Posterior vena cava (tissue), 2 donors: ENCODE measurements around the gene SUSD3. TPM values are rescaled to one million over a fixed set of nuclear protein-coding genes. Genes with fewer than 3 reads are reported as not detected.

Experiments used
- DNase-seq: peaks from one replicate; pipeline ENCODE4 v3.0.0-alpha.2; 2020; ENCODE audit warnings: low spot score
- intact Hi-C, 2 donors: fragments of 100-400 bp; cut with DNase I; formaldehyde crosslinking; loops; one replicate each; pipeline versions ENCODE4 v1.14.1 to v1.14.2; 2022 to 2023
- total RNA-seq, 2 donors: library from RNA; stranded (reverse); fragmentation: NEBNext Ultra II Directional; extraction: Animal tissue kit (Norgen Biotek cat#: 25700); gene quantifications; one replicate each; pipeline ENCODE4 v1.2.1, GENCODE V29; 2021
- donor health status: DM: yes; HTN: yes; CAD: no.
- donor health status: DM: yes; HTN: yes; CAD: no.

The SUSD3 gene
- total RNA-seq, 2 donors from 2014 or later = 1.4 to 5.2 TPM

DNA sequence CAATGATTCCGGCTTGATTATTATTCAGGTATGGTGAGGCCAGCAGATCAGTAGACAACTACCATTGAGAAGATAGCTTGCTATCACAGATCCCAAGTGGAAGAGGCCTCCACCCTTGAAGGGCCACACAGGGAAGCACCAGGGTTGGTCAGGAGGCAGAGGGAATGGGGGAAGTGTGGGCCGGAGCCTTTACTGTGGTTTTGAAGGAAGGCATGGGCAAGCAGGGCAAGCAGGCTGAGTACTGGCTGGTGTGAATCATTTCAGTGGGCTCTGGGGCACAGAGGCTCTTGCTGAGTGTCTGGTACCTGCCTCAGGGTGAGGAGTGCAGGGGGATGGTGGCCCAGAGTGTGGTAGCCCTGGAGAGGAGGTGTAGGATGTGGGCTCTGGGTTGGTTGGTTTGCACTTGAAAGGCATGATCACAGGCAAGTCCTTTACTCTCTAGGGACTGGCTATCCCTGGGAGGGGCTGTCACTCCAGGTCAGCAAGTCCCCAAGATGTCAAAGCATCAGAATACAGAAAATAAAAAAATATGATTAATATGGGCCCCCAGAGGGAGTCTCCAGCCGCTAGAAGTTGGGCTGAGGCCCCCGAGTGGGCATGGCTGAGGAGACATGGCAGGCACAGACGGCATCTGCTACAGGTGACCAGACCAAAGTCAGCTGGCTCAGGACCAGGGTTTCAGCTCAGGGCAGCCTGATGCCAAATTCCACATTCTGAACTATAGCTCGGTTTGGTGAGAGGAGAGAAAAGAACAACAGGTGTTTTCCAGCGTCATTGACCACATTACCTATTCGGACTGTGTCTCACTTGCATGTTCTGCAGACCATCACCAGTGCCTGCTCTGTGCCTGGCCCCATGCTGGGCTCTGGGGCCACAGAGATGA is 9.7 kb upstream of the SUSD3 start:
- intact Hi-C loops = no loop called here

DNA sequence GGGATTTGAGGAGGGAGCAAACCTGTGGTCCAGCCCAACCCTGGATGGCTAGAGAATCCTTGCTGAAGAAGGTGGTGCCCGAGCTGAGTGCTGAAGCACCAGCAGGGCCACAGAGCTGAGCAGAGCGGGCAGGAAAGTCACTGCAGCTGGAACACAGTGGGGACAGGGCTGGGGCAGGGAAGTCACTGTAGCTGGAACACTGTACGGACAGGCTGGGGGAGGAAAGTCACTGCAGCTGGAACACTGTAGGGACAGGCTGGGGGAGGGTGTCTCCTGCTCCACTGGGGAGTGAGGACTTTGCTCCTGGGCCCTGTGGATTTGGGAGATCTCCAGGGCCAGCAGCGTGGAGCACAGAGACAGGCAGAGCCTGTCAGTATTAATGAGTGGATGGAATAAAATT is 9.0 kb upstream of the SUSD3 start:
- intact Hi-C loops = no loop called here

More for the DNA sequence above, 9.7 kb upstream of the SUSD3 start:
- DNase-seq = peak; percentile 48

DNA sequence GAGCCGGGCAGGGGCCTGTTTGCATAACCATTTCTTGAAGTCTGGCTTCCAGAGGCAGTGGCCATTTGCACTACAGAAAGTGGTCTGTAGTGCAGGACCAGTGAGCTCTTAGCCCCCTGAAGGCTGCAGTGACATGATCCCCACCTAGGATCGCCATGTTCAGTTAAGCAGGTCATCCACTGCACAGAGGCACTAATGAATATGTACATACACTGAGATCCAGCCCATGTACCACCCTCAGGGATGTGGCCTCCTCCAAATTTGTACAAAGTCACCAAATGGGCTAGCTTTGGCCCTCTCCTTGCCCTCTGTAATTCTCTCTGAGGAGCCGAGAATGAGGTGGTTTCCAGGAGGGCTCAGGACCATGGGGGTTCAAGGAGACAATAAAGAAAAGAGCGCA is 8.3 kb upstream of the SUSD3 start:
- peak; percentile 13 for DNase-seq
- intact Hi-C loops = no loop called here

More for the DNA sequence above, 9.0 kb upstream of the SUSD3 start:
- DNase-seq = peak; percentile 44

DNA sequence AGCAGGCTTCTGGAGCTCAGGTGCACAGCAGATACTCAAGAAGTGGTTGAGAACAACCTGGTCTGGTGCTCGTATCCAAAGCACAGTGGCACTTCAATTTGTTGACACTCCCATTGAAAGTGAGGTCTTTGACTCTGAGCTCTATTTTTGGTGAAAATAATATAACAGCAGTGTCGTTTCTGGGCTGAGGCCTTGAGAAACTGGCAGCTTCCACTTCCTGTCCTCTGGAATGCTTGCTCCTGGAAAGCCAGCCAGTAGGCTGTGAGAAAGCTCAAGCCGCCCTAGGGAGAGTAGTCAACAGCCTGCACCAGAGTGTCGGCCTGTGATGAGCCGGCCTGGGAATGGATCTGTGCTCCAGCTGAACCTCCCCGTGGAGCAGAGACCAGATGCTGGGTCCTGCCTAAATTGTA is 6.8 kb upstream of the SUSD3 start:
- intact Hi-C loops = no loop called here
- DNase-seq = peak; percentile 85

DNA sequence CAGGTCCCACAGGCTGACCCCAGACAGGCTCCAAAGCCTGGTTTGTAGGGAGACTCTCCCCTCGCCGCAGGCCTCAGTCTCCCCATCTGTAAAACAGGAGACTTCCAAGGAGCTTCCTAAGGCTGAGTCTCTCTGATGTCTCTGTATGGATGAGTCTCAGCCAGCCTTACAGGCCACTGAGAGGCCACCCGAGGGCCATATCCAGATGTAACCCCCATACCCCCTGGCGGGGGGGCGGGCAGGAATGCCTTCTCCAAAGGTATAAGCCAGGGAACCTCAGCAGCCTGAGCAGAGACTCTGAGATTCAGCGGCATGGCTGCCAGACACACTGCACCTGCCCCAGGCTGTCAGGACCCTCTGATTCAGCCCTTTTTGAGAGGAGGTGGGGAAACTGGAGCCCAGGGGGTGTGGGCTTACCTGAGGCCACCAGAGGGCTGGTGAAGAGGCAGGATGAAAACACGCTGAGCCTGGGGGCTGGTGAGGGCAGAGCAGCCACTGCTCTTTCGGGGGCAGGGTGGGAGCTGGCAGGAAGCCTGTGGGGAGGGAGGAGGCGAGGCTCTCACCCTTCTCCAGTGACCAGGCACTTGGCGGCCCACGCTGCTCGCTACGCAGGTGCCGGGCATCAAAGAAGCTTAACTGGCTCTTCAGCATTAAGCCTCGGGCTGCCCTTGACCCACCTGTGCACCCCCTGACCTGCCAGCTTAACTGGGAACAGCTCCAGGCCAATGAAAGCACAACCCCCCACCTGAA is 5.5 kb upstream of the SUSD3 start:
- intact Hi-C loops = no loop called here
- DNase-seq = peak; percentile 76

DNA sequence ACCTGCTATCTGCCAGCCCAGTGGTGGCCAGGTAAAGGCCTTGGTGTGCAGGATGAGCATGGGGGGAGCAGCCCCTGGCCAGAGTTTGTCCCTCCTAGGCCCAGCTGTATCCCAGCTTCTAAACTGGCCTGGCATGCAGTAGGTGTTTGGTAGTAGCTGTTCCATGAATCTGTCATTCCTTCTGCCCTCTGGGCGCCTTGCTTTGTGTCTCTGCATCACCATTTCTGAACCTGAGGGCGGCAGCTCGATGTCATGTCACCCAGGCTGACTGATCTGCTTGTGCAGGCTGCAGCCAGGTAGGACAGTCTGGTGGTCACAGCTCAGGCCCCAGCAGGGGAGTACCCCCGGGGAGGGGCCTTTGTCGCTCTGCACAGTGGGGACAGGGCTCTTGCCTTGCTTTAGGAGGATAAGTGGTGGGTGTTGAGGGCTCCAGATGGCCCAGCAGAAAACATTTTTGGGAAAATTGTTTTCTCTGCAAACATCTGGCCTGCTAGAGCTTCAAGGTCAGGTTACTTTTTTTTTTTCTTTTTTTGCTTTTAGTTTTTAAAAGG is 4.6 kb upstream of the SUSD3 start:
- DNase-seq = peak; percentile 2
- intact Hi-C loops = no loop called here

DNA sequence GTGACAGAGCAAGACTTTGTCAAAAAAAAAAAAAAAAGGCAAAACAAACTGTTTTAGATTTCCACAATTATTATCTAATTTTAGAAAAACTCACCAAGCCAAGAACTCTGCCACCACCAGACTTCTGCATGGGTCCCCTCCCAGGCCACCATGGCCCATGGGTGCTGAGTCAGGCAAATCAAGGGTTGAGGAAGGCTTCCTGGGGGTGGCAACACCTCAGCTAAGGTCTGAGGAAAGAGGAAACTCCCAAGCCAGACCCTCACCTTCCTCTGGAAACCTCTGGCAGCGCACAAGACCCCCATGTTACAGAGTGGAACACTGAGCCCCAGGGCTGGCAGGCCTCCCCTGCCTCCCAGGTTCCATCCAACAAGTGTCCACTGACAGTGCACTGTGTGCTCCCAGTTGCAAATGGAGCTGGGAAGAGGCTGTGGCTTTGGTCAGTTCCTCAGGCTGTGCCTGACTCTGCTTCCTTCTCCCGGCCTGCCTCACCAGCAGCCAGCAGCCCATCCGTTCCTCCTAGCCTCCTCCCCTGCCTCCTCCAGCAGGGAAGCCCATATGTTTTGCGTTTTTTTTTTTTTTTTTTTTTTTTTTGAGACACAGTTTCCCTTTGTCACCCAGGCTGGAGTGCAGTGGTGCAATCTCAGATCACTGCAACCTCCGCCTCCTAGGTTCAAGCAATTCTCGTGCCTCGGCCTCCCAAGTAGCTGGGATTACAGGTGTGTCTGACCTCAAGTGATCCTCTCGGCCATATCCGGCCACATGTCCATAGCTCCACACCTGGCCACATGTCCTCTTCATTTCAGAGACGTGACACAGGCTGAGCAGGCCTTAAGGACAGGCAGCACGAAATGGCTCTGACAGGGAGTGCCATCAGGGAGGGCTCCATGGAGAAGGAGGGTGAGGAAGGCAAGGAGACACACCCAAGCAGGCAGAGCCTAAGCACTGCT is 3.5 kb upstream of the SUSD3 start:
- intact Hi-C loops = no loop called here
- DNase-seq = peak; percentile 78

DNA sequence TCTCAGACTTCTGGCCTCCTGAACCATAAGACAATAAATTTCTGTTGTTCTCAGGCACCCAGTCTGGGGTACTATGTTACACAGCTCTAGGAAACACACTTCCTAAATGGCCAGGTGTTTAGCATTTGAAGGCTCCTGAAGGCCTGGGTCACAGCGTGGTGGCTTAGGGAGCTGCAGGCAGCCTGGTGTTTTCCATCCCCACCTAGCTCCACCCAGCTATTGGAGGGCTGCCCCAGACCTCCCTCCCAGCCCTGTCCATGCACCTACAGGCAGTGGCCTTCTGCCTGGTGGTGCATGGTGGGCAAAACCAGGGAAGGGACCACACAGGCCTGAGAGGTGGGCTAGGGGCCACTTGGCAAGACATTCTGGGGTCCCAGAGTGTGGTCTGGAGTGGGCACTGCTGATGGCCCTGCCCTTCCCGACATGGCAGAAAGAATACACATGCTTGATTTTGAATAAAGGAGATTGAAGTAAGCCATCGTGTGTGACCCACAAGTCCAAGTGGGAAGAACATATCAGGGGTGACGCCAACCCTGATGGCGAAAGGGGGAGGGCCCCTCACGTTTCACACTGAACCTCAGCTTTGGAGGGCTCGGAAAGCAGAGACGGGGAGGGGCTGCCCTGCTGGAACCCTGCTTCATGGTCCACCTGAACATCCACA is 1.3 kb upstream of the SUSD3 start:
- intact Hi-C loops = no loop called here

DNA sequence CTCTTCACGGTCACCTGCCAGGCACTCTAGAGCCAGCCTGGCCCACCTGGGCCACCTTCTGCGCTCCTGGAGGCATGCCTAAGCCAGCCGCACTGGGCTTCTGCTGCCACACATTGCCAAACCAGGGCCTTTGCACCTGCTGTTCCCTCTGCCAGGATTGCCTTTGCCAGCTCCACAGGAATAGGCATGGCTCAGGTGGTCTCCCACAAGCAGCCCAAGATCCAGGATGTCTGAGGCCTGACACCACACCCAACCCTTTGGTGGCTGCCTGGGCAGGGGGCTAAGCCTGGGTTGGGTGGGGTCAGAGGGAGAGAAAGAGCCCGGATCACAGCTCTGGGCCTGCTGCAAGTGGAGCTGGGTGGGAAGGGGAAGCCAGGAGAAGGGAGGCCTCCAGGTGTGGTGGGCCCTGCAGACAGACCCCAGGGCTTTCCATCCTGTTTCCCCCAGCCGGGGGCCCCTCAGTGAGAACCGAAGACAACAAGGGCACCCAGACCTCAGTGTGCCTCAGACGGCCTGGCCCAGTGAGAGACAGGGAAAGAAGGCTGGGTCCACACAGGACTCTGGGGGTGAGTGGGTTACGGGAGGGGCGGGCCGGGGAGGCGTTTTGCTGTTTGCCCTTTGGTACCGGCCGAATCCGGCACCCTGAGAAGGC is 672 bp upstream of the SUSD3 start:
- no peak for DNase-seq
- intact Hi-C loops = no loop called here

More for the DNA sequence above, 1.3 kb upstream of the SUSD3 start:
- DNase-seq = no peak

DNA sequence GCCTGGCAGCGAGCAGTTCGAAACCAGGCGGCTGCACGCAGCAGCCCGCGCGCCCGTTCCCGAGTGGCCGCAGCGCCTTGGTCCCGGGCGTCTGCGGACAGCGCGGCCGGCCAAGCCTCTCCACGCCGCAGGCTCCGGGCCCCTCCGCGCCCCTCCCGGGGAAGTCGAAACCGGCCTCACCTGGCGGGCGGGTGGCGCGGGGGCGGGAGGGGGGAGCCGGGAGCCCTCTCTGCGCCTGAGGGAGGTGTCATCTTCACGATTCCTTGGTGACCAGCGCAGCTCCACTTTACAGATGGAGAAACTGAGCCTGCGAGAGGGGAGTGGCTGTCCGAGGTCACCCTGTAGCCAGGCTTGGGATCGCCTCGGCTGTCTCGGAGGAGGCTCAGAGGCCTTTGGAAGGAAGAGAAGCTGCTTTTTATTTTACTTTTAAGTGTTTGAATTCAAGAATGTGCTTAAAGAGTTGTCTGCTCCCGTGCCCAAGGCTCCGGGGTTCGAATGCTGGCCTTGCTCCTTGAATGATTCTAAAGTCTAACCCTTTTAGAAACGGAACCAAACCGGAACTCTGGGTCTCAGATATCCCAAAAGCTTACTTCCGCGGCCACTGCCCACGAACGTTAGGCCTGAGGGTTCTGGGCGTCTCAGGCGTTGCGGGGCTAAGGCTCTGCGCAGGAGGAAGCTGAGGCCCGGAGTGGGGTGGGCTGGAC is 662 bp downstream of the SUSD3 start:
- intact Hi-C loops = no loop called here

DNA sequence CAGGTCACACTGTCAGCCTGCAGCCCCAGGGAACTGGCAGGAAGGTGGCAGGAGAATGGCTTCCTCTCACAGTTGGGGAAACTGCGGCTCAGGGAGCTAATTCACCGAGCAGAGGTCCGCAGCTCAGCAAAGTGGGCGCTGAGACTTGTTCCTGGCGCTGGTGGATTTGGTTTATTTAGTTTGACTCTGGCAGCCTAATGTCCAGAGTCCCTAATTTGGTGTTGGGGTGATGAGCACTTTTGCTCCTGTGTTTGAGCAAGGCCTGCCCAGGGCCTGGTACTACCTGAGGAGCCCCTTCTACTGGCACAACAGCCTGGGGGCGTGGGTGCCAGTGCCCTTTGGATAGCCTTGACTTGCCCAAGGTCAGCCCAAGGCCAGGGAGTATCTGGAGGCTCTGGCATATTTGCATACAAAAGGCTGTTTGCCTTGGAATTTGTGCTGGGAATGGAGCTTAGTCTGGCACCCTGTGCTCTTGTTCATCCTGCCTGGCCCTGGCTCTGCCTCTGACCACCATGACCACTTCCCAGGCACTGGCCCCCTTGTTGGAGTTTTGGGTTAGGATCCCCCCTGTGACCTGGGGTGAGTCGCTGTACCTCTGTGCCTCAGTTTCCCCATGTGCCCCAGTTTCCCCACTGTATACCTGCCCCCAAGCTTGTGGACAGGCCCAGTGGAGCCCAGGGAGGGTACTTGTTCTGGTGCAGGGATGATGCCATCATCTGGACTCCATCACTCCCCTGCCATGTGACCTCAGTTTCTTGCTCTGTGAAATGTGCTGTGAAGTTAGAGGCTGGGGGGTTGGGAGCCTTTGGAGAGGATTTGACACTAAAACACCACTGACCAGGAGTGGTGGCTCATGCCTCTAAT is 1.4 kb downstream of the SUSD3 start:
- DNase-seq = no peak
- intact Hi-C loops = no loop called here

More for the DNA sequence above, 662 bp downstream of the SUSD3 start:
- DNase-seq = no peak

DNA sequence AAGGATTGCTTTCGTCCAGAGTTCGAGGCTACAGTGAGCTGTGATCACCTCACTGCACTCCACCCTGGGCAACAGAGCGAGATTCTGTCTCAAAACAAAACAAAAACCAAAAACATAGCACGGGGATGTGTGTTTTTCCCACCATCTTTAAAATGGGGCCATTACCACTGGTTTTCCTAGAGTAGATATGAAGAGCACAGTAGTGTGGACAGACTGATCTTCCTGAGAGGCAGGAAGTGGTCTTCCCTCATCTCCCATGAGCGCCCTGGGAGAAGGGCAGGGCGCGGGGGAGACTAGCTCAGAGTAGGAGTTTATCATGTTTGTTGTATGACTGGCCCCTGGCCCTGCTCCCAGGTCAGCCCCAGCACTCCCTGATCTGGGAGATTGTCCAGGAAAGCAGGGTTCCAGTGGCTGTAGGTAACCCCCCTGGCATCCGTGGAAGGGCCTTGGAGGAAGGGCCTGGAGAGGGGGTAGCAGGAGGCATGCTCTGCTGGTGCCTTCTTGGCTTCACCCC is 2.3 kb downstream of the SUSD3 start:
- DNase-seq = no peak
- intact Hi-C loops = no loop called here

DNA sequence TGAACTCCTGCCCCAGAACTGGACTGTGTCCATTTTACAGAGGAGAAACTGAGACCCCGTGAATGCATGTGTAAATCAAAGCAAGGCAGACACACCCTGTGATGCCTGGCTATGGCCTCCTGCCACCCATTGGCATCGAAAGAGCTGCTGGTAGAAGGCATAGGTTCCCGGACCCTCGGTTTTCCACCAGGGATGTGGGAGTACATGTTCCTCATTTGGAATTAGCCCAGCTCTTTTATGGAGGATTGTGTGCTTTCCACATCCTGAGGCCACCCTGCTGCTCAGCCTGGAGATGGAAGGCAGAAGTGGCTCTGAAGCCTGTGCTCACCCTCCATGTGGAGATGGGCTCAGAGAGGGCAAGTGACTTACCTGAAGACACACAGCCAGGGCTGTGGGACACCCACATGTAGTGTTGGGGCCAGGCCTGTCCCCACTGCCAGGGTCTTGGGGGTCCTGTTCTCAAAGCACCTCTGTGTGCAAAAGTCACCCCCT is 2.8 kb downstream of the SUSD3 start:
- intact Hi-C loops = no loop called here
- DNase-seq = no peak

DNA sequence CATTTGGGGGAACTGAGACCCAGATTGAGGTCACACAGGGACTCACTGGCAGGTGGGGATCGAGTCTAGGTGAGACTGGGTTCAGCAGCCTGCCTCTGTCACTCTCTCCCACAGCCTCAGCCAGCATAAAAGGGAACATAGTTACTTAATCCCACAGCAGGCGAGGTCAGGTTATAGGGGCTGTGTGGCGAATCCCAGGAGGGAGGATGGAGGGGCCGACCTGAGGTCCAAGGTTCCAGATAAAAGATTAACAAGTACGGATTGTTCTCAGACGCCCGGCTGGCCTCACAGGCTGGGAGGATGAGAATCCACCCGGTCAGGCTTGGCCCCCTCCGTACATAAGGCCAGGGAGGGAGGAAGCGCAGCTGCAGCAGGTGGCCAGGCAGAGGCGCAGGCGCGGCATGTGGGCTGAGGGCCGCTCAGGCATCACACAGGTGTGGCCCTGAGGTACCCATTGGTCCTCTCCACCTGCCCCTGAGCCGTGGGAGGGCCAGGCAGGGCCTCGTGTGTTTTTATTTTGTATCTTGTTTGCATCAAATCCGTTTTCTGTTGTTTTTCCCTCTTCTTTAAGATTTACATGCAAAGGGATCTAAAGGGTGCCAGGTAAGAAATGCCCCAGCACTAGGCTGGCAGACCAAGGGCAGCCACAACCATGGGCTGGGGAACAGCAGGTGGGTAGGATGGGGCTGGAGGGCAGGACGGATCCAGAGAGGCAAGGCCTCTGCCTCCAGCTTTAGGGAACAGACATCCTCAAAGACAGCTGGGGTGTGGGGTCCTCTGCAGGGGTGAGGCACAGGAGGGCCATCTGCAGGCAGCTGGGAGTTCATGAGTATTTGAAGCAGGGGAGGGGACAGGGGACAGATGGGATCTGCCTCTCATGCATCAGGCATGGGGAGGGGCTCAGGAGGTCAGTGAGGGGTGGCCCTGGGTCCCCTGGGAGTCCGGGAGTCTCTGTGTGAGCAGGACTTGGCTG is 3.6 kb downstream of the SUSD3 start:
- no peak for DNase-seq
- intact Hi-C loops = no loop called here
